GM06990 (cell line): ENCODE data around the gene SLC16A1.

Source experiments
- DNase-seq: peaks from one replicate; pipeline ENCODE4 v3.0.0-alpha.2; 2011; ENCODE audit not compliant: insufficient read length; ENCODE audit errors: extremely low read depth
- H3K27me3 ChIP-seq: replicated peaks from 2 replicates; pipeline ENCODE4 v1.6.0; 2011; ENCODE audit warnings: low read length; ENCODE audit not compliant: control insufficient read depth, insufficient read depth
- H3K36me3 ChIP-seq: 2 replicates; pipeline ENCODE4 v1.5.1; 2011; ENCODE audit warnings: low read length; ENCODE audit not compliant: control insufficient read depth, insufficient read depth
- H3K4me3 ChIP-seq: replicated peaks from 2 replicates; pipeline ENCODE4 v1.5.1; 2011; ENCODE audit warnings: low read depth, mild to moderate bottlenecking, control low read depth, low read length
- CTCF ChIP-seq: IDR thresholded peaks from 2 replicates; pipeline ENCODE4 v1.5.1; 2011; ENCODE audit warnings: low read length, control low read depth, mild to moderate bottlenecking, inconsistent platforms; ENCODE audit not compliant: insufficient read depth, poor library complexity, severe bottlenecking

The SLC16A1 gene

GRCh38 chr1:112929979-112930378 lies 26.0 kb downstream of the SLC16A1 start:
- peaks cover 4% of the 10 kb centered on the region for H3K36me3 ChIP-seq
- no peak for DNase-seq
- no peaks in the 10 kb centered on the region for H3K27me3 ChIP-seq
- H3K4me3 ChIP-seq = no peak overlapping the region
- TF ChIP-seq CTCF = no peak

GRCh38 chr1:112927462-112927990 lies 28.5 kb downstream of the SLC16A1 start:
- H3K4me3 ChIP-seq = no peak overlapping the region
- H3K36me3 ChIP-seq = peaks cover 10% of the 10 kb centered on the region
- no peak for TF ChIP-seq CTCF
- no peak for DNase-seq
- no peaks in the 10 kb centered on the region for H3K27me3 ChIP-seq

GRCh38 chr1:112926858-112927257 lies 29.1 kb downstream of the SLC16A1 start:
- Histone ChIP-seq H3K36me3 (peaks cover 10% of the 10 kb centered on the region), H3K4me3 (no peak overlapping the region), H3K27me3 (no peaks in the 10 kb centered on the region)
- no peak for TF ChIP-seq CTCF
- no peak for DNase-seq

- Histone ChIP-seq H3K27me3 (no peaks in the 10 kb centered on the region), H3K4me3 (no peak overlapping the region), H3K36me3 (peaks cover 10% of the 10 kb centered on the region)
- no peak for TF ChIP-seq CTCF
- DNase-seq = no peak
These were observed 31.0 kb downstream of the SLC16A1 start for GRCh38 chr1:112925015-112925414.

GRCh38 chr1:112923959-112924349 lies 32.0 kb downstream of the SLC16A1 start:
- Histone ChIP-seq H3K4me3 (no peak overlapping the region), H3K36me3 (peaks cover 10% of the 10 kb centered on the region), H3K27me3 (no peaks in the 10 kb centered on the region)
- no peak for DNase-seq
- TF ChIP-seq CTCF = no peak

- H3K36me3 ChIP-seq = peaks cover 10% of the 10 kb centered on the region
- DNase-seq = no peak
- TF ChIP-seq CTCF = no peak
- no peak overlapping the region for H3K4me3 ChIP-seq
- no peaks in the 10 kb centered on the region for H3K27me3 ChIP-seq
These were observed 32.6 kb downstream of the SLC16A1 start for GRCh38 chr1:112923234-112923958.
